ENCODE measurements around the gene CA9.
A peak's percentile ranks its signal among the peaks of the same experiment; 100 is the strongest.

The CA9 gene

GRCh38 chr9:35691757-35692301, 18.1 kb downstream of the CA9 start:
- no peak for DNase-seq (ENCODE audit: low read depth in 2 of 2)

DNA sequence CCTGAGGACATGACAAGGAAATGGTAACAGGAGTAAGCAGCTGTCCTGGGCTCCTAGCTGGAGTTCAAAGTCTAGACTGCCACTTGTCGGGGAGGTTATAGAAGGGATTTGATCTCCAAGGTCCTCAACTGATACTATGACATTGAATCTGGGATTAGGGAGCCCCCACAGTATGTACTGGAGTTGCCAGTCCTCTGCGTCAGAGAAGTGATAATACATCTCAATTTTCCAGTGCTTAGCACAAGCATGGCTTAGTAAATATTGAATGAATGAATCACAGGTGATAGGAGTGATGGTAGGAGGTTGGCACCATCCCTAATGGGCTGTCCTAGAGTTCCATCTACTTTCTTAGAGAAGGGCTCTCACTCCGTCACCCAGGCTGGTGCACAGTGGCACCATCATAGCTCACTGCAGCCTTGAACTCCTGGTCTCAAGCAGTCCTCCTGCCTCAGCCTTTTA, 22.2 kb downstream of the CA9 start:
- DNase-seq (ENCODE audit: low read depth in 2 of 2), result no peak

- peak in 1 of 2 donors; percentile 37 for DNase-seq (ENCODE audit: low read depth in 2 of 2)
Measured at GRCh38 chr9:35696520-35697215, 22.9 kb downstream of the CA9 start.

DNA sequence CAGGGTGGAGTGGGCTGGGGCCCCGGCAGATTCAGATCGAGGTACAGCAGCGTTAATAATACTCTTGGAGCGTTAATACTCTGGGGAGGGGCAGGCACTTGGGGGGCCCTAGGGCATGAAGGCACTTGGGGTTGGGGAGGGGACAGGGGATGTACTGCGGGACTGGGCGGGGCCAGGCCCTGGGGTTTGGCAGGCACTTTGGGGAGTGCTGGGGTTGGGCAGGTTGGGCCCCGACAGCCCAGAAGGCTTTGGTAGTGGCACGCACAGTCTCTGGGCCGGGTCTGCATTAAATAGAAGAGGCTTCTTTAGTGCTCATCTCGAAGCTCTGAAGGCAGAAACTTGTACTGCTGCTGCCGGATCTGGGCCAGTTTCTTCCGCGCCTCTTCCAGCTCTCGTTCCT, 23.8 kb downstream of the CA9 start:
- no peak for DNase-seq (ENCODE audit: low read depth in 2 of 2)

DNA sequence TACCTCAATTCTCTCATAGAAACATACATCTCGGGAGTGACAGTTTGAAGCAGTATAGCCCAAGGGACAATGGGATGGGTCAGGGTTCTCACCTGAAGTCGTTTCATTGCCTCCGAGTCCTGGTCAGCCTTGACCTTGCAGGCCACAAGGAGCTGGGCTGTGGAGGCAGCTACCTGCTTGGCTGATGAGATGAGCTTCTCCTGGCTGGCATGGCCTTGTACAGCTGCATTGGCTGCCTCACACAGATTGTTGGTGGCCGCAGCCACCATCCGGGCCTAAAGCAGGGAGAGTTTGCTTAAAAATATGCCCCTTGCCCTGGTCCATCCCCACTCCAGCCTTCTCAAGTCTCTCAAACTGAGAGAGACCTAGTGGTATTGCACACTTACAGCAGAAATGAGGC, 24.5 kb downstream of the CA9 start:
- DNase-seq (ENCODE audit: low read depth in 2 of 2), result no peak

GRCh38 chr9:35700031-35700430, 26.3 kb downstream of the CA9 start:
- no peak for DNase-seq (ENCODE audit: low read depth in 2 of 2)

- DNase-seq (ENCODE audit: low read depth in 2 of 2), result no peak
Measured at GRCh38 chr9:35700942-35701341, 27.2 kb downstream of the CA9 start.

DNA sequence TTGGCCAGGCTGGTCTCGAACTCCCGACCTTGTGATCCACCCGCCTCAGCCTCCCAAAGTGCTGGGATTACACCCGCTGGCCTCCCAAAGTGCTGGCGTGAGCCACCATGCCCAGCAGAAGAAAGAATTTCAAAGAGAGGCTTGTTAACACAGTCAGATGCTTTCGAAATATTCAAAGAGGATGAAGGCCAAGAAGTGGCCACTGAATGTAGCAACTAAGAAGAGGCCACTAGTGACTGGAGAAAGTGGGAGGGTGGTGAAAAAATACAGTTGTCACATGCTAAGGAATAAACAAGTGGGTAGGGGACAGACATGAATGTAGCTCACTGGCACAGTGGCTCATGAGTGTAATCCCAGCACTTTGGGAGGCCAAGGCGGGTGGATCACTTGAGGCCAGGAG, 29.0 kb downstream of the CA9 start:
- DNase-seq (ENCODE audit: low read depth in 2 of 2), result no peak

DNA sequence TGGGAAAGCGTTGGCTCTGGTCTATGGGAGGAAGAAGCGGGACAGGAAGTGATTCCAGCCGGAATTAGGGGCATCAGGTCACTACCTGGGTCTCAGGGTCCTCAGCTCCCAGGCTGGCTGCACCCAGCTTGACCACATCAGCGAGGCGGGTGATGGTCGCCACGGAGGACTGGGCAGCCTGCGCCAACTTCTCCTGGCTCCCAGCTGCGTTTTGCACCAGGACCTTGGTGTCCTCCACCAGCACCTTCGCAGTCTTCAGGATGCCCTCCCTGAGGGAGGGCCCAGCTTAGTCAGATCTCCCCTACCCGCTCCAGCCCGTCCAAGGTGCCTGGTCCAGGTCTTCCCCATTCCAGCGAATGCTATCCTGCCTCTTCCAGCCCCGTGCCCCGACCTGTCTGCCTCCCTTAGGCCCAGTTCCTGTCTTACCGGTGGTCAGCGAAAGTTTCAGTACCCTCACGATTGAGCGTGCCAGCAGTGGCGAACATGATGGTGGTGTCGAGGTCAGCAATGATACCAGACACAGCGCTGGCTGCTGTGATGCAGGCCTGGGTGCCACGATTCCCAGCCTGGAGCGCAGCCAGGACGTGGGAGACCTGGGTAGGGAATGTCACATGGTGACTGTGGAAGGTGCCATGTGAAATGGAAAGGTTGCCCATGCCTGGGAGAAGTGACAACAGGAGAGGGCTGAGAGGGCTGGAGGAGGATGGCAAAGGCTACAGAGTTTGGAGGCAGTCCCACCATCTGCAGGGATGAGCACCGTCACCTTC, 30.4 kb downstream of the CA9 start:
- no peak for DNase-seq (ENCODE audit: low read depth in 2 of 2)

DNA sequence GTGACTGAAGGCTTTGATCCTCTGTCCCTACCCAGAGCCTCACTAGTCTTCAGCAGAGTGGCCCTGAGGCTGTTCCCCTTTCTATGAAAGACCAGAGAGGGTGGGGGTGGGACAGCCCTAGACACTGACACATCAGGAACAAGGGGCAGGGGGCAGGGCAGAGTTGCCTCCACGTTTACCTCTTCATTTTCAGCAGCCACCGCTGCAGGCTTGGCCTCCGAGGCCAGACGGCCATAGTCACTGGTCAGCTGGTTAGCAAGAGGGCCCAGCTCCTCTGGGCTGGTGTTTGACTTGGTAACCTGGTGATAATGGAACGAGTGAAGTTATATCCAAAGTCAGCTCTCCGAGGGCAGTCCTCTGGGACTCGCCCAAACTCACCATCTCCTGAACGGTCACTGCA, 31.6 kb downstream of the CA9 start:
- no peak for DNase-seq (ENCODE audit: low read depth in 2 of 2)

DNA sequence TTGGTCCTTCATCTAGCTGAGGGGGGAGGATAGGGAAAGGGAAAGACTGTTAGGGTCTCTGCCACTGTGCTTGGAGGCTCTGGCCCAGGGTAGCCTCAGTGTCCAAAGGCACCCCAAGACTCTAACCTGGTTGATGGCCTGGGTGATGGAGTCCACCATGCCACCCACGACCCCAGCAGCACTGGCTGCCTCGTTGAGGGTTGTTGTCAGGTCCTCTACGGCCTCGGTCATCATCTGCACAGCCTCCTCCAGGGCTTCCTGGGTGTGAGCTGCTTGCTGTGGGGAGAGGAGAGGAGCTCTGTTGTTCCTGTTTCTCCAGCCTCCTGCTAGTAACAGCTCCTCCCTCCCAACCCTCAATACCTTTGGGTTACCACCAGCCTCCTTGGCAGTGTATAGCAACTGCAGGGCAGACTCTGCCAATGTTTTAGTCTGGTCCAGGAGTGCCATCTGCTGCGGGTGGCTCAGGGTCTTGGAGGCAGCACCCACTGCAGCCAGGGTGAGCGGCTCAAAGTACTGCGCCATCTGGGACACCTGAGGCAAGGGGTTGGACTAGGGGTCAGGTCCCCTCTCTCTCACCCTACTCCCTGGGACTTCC, 32.2 kb downstream of the CA9 start:
- DNase-seq (ENCODE audit: low read depth in 2 of 2), result no peak

- no peak for DNase-seq (ENCODE audit: low read depth in 2 of 2)
Measured at GRCh38 chr9:35706951-35707350, 33.2 kb downstream of the CA9 start.

GRCh38 chr9:35708146-35708545, 34.4 kb downstream of the CA9 start:
- no peak for DNase-seq (ENCODE audit: low read depth in 2 of 2)

DNA sequence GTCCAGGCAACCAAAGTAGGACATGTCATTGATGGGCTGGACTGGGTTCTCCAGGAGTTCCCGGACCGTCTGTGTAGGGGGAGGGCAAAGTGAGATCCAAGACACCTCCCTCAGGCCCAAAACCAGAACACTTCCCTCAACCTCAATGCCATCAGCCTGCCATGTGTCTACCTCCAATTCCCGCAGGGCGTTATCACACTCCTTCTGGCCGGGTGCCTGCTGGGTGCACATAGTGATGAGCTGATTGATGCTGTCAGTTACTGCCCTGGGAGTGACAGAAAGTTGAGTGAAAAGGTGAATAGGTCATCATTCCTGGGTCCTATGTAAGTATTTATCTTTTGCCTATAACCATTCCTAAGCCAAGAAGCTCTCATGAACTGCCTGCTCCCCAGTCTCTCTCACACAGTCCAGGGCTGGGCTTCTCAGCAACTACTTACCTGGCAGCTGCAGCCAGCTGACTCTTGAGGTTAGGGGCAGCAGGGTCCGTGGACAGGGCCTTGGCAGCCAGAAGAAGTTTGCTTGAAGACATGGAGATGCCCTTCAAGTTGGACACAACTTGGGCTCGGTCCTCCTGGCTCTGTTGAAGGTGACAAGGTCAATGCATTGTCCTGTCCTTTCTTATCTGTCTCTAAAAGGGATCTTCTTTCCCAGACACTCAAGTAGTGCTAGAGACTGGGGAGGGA, 37.2 kb downstream of the CA9 start:
- DNase-seq (ENCODE audit: low read depth in 2 of 2), result no peak

DNA sequence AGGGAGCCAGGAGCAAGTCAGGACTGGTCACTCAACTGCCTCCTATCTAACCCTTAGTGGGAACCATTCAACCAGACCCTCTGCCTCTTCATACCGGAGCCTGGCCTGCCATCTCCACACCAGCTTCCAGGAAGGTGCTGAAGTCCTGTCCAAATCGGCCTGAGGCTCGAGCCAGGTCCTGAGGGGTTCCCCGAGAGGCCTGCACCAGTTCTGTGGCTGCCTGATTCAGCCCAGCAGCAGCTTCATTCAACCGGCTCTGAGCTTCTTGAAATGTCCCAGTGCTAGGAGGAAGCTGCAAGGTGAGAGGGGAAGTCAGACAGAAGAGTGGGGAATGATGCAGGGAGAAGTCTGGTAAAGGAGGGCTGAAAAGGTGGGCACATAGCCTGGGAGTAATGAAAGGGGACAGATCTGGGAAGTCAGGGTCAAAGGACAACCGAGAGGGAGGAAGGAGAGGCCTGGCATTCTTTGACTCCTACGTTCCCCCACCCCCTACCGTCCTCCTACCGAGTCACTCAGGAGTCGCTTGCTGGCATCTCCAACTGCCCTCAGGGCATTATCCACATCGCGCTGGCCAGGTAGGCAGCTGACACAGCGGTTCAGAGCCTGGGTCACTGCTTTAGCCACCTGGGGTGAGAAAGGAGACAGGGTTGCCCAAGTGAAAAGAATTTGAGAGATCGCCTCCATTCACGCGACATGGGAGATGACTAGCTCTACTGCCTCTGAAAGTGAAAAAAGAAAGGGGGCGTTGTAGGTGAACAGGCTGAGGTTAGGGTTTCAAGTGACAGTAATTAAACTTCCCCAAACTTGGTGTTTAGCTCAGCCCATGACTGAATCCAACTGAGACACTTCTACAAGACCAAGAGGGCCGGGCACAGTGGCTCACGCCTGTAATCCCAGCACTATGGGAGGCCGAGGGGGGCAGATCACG, 38.0 kb downstream of the CA9 start:
- DNase-seq (ENCODE audit: low read depth in 2 of 2), result no peak

GRCh38 chr9:35712762-35713400, 39.2 kb downstream of the CA9 start:
- no peak for DNase-seq (ENCODE audit: low read depth in 2 of 2)

- DNase-seq (ENCODE audit: low read depth in 2 of 2), result no peak
Measured at GRCh38 chr9:35713578-35713977, 39.9 kb downstream of the CA9 start.

GRCh38 chr9:35714123-35714522, 40.4 kb downstream of the CA9 start:
- no peak for DNase-seq (ENCODE audit: low read depth in 2 of 2)

GRCh38 chr9:35714579-35715252, 41.0 kb downstream of the CA9 start:
- DNase-seq (ENCODE audit: low read depth in 2 of 2), result no peak

GRCh38 chr9:35716230-35716629, 42.5 kb downstream of the CA9 start:
- DNase-seq (ENCODE audit: low read depth in 2 of 2), result no peak

Measured in stimulated activated CD8-positive, alpha-beta memory T cell treated with anti-CD3 and anti-CD28 coated beads, Interleukin-2, amount 100 ng/mL, for 48 hours (primary cell).